Keratinocyte (primary cell): ENCODE results near the gene MAPK1. TPM values are rescaled to one million over a fixed set of nuclear protein-coding genes. Genes with fewer than 3 reads are reported as not detected.

Source experiments
- DNase-seq: peaks from one replicate; pipeline ENCODE4 v3.0.0-alpha.2; 2011; ENCODE audit warnings: low read depth, missing footprints, low spot score
- FAIRE-seq: peaks from 2 replicates; lab custom pipeline; 2011; peaks lifted over from hg19 to GRCh38; lab: Jason Lieb, UNC
- H2AFZ ChIP-seq: 2 replicates; pipeline ENCODE4 v1.6.0; 2012; ENCODE audit warnings: low read length, control low read depth, inconsistent platforms; ENCODE audit not compliant: control insufficient read depth
- H3K27ac ChIP-seq: 2 replicates; pipeline ENCODE4 v1.5.1; 2011; ENCODE audit warnings: low read length; ENCODE audit not compliant: control insufficient read depth, insufficient read depth
- H3K27me3 ChIP-seq: 3 replicates; pipeline ENCODE4 v1.6.0; 2011; ENCODE audit warnings: low read length; ENCODE audit not compliant: control insufficient read depth, insufficient read depth; ENCODE audit errors: extremely low read depth
- H3K36me3 ChIP-seq, 2 experiments: 2 replicates in 1 of 2; 3 replicates in 1 of 2; pipeline ENCODE4 v1.5.1; 2011; ENCODE audit warnings: low read length in 2 of 2, mild to moderate bottlenecking in 1 of 2; ENCODE audit not compliant: control insufficient read depth in 2 of 2, insufficient read depth in 2 of 2; ENCODE audit errors: extremely low read depth in 1 of 2
- H3K4me1 ChIP-seq: 3 replicates; pipeline ENCODE4 v1.5.1; 2011; ENCODE audit warnings: low read length; ENCODE audit not compliant: control insufficient read depth, insufficient read depth; ENCODE audit errors: extremely low read depth
- H3K4me2 ChIP-seq: 3 replicates; pipeline ENCODE4 v1.6.0; 2011; ENCODE audit warnings: low read depth, low read length; ENCODE audit not compliant: control insufficient read depth, insufficient read depth; ENCODE audit errors: extremely low read depth
- H3K4me3 ChIP-seq, 3 experiments: fragments of 200-600 bp in 1 of 3; sonication (generic) in 1 of 3; 2 replicates in 2 of 3; 3 replicates in 1 of 3; pipeline ENCODE4 v1.5.1; 2011 to 2016; ENCODE audit warnings: low read length in 3 of 3, mild to moderate bottlenecking in 3 of 3, control low read depth in 2 of 3, inconsistent platforms in 1 of 3, low read depth in 1 of 3, mixed read lengths in 1 of 3, mixed run types in 1 of 3, moderate library complexity in 1 of 3; ENCODE audit not compliant: control insufficient read depth in 2 of 3, insufficient read depth in 2 of 3; ENCODE audit errors: extremely low read depth in 1 of 3
- H3K79me2 ChIP-seq: 2 replicates; pipeline ENCODE4 v1.6.0; 2012; ENCODE audit warnings: low read length; ENCODE audit not compliant: control insufficient read depth, insufficient read depth
- H3K9ac ChIP-seq: 3 replicates; pipeline ENCODE4 v1.6.0; 2011; ENCODE audit warnings: low read length; ENCODE audit not compliant: control insufficient read depth, insufficient read depth; ENCODE audit errors: extremely low read depth
- H3K9me1 ChIP-seq: 3 replicates; pipeline ENCODE4 v1.6.0; 2011; ENCODE audit warnings: low read length; ENCODE audit not compliant: control insufficient read depth, insufficient read depth; ENCODE audit errors: extremely low read depth
- H3K9me3 ChIP-seq: 2 replicates; pipeline ENCODE4 v1.5.1; 2012; ENCODE audit warnings: low read depth, low read length; ENCODE audit not compliant: control insufficient read depth
- H4K20me1 ChIP-seq: 3 replicates; pipeline ENCODE4 v1.6.0; 2011; ENCODE audit warnings: low read length; ENCODE audit not compliant: control insufficient read depth, insufficient read depth; ENCODE audit errors: extremely low read depth
- CTCF ChIP-seq, 3 experiments: IDR thresholded peaks in 1 of 3; conservative IDR thresholded peaks in 1 of 3; optimal IDR thresholded peaks in 1 of 3; 2 replicates in 2 of 3; 3 replicates in 1 of 3; pipeline versions ENCODE3 to v1.5.1; 2011; ENCODE audit warnings: low read length in 3 of 3, mild to moderate bottlenecking in 3 of 3, moderate library complexity in 2 of 3, control low read depth in 1 of 3, inconsistent platforms in 1 of 3; ENCODE audit not compliant: insufficient read depth in 2 of 3; ENCODE audit errors: extremely low read depth in 1 of 3
- EZH2 ChIP-seq: IDR thresholded peaks from one replicate; pipeline ENCODE4 v1.6.1; 2012; ENCODE audit warnings: inconsistent platforms, mild to moderate bottlenecking, low read length, moderate library complexity
- dilution Hi-C: fragments of 300-500 bp; cut with MboI; formaldehyde crosslinking; loops from one replicate; pipeline ENCODE4 v1.7.0; 2020; ENCODE audit warnings: low sequenced_read_pairs; ENCODE audit not compliant: extremely low pct_ligation_motif_present
- polyA plus RNA-seq, 5 experiments: library from polyadenylated mRNA; depleted of rRNA in 3 of 5; stranded (reverse) in 3 of 5; stranded (forward) in 1 of 5; unstranded in 1 of 5; fragments of >200 nt; gene quantifications; 1 replicate in 1 of 5; 2 replicates in 3 of 5; 3 replicates in 1 of 5; pipeline versions ENCODE4 v1.2.1 to v1.2.3, GENCODE V29; 2011 to 2012; ENCODE audit warnings: missing spikeins in 2 of 5, low read depth in 1 of 5, low replicate concordance in 1 of 5

MAPK1 gene
- polyA plus RNA-seq, 1 donor (not counting 4 experiments of a cell fraction or from before 2014, with no cell fraction given): 136 TPM

GRCh38 chr22:21709688-21710087, 157.8 kb downstream of the MAPK1 start:
- FAIRE-seq (no peak), DNase-seq (no peak)
- dilution Hi-C loops: no loop called here
- Histone ChIP-seq H3K4me2 (no peak overlapping the region), H3K9ac (no peak overlapping the region), H3K27me3 (no peaks in the 10 kb centered on the region), H3K4me3 (no peak overlapping the region), H3K9me3 (no peaks in the 10 kb centered on the region), H3K36me3 (no peaks in the 10 kb centered on the region), H4K20me1 (no peaks in the 10 kb centered on the region), H2AFZ (no peak overlapping the region), H3K4me1 (peaks cover 28% of the 10 kb centered on the region), H3K27ac (no peak overlapping the region), H3K79me2 (no peaks in the 10 kb centered on the region), H3K9me1 (no peaks in the 10 kb centered on the region)
- TF ChIP-seq CTCF (optimal IDR thresholded peaks at IDR 0.05 in 1 of 3, IDR thresholded peaks at IDR 0.05 in 1 of 3, conservative IDR thresholded peaks at IDR 0.05 in 1 of 3; ENCODE audit: extremely low read depth in 1 of 3, insufficient read depth in 2 of 3, low read length in 3 of 3) (no peak), EZH2 (no peak)

DNA sequence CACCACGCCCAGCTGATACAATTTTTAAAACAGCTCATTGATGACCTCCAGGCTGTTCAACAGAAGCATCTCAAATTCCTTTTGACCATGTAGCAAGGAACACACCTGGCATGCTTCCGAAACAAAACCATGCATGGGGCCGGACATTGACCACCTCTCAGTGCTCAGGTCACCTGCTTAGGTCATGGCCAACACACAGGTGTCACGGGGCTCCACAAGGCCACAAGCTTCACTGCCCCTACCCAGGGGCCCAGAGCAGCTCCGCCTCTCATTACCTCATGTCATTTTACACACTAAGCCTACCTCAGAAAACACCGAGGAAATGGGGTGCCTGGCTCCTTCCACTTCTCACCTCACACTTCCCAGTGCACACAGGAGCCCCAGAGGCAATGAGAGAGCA, 158.5 kb downstream of the MAPK1 start:
- no peak for TF ChIP-seq EZH2
- TF ChIP-seq CTCF (optimal IDR thresholded peaks at IDR 0.05 in 1 of 3, IDR thresholded peaks at IDR 0.05 in 1 of 3, conservative IDR thresholded peaks at IDR 0.05 in 1 of 3; ENCODE audit: extremely low read depth in 1 of 3, insufficient read depth in 2 of 3, low read length in 3 of 3): no peak
- H3K9me1 ChIP-seq: no peaks in the 10 kb centered on the region
- no peaks in the 10 kb centered on the region for H3K36me3 ChIP-seq
- no peak for DNase-seq
- H3K79me2 ChIP-seq: no peaks in the 10 kb centered on the region
- no peak overlapping the region for H3K4me2 ChIP-seq
- no peaks in the 10 kb centered on the region for H3K9me3 ChIP-seq
- no peaks in the 10 kb centered on the region for H3K27me3 ChIP-seq
- H2AFZ ChIP-seq: no peak overlapping the region
- no peak overlapping the region for H3K27ac ChIP-seq
- no peaks in the 10 kb centered on the region for H4K20me1 ChIP-seq
- no peak for FAIRE-seq
- dilution Hi-C loops: no loop called here
- H3K9ac ChIP-seq: no peak overlapping the region
- no peak overlapping the region for H3K4me3 ChIP-seq
- peaks cover 21% of the 10 kb centered on the region for H3K4me1 ChIP-seq
